ENCODE results near the gene NDUFA6.
"Not testable (repeated sequence)": the region's sequence is repeated elsewhere in the genome, so short reads cannot be mapped to it uniquely, and the experiment has no call there.

NDUFA6 gene

GRCh38 chr22:42131562-42131961 lies 41.0 kb upstream of the NDUFA6 start:
- TF ChIP-seq BACH2 (CRISPR knock-in tag; IDR thresholded peaks at IDR 0.05; ENCODE audit: borderline replicate concordance) (no peak), GLIS3 (CRISPR knock-in tag; IDR thresholded peaks at IDR 0.05) (no peak), CSRNP3 (CRISPR knock-in tag; IDR thresholded peaks at IDR 0.05) (no peak), ZFP30 (CRISPR knock-in tag; IDR thresholded peaks at IDR 0.05) (no peak), TCF4 (CRISPR knock-in tag; IDR thresholded peaks at IDR 0.05; ENCODE audit: borderline replicate concordance) (no peak), ZNF70 (CRISPR knock-in tag; IDR thresholded peaks at IDR 0.05) (no peak), RARB (CRISPR knock-in tag; IDR thresholded peaks at IDR 0.05) (no peak), ISL1 (CRISPR knock-in tag; IDR thresholded peaks at IDR 0.05) (no peak)
- ATAC-seq = no peak

GRCh38 chr22:42130639-42131431 lies 40.3 kb upstream of the NDUFA6 start, which contains the start of gene CYP2D6:
Gene CYP2D6 (minus strand): TSS chr22:42130810. CDS start chr22:42130791, 19 bp downstream.
- ATAC-seq = not testable (repeated sequence)

GRCh38 chr22:42130182-42130581 lies 39.6 kb upstream of the NDUFA6 start:
- ATAC-seq = not testable (repeated sequence)

GRCh38 chr22:42128776-42129694 lies 38.5 kb upstream of the NDUFA6 start:
- ATAC-seq = not testable (repeated sequence)

GRCh38 chr22:42128007-42128406 lies 37.4 kb upstream of the NDUFA6 start:
- not testable (repeated sequence) for ATAC-seq

- no peak for ATAC-seq
- TF ChIP-seq TSHZ2 (CRISPR knock-in tag; IDR thresholded peaks at IDR 0.05) (no peak), BACH2 (CRISPR knock-in tag; IDR thresholded peaks at IDR 0.05; ENCODE audit: borderline replicate concordance) (no peak), ESRRG (CRISPR knock-in tag; IDR thresholded peaks at IDR 0.05) (no peak), ZFP3 (CRISPR knock-in tag; IDR thresholded peaks at IDR 0.05) (no peak), CSDC2 (CRISPR knock-in tag; IDR thresholded peaks at IDR 0.05) (no peak), TCF4 (CRISPR knock-in tag; IDR thresholded peaks at IDR 0.05; ENCODE audit: borderline replicate concordance) (no peak), ZNF8 (CRISPR knock-in tag; IDR thresholded peaks at IDR 0.05) (no peak), ZC3H10 (CRISPR knock-in tag; IDR thresholded peaks at IDR 0.05) (no peak), CREB5 (CRISPR knock-in tag; IDR thresholded peaks at IDR 0.05; ENCODE audit: low read depth) (no peak), SNAI2 (CRISPR knock-in tag; IDR thresholded peaks at IDR 0.05) (no peak), RARB (CRISPR knock-in tag; IDR thresholded peaks at IDR 0.05) (no peak)
These were observed 37.0 kb upstream of the NDUFA6 start for GRCh38 chr22:42127606-42128005.

- ATAC-seq = not testable (repeated sequence)
These were observed 33.0 kb upstream of the NDUFA6 start for GRCh38 chr22:42123529-42123928.

- ATAC-seq = not testable (repeated sequence)
These were observed 29.9 kb upstream of the NDUFA6 start for GRCh38 chr22:42120231-42121021.
